Osteocyte (in vitro differentiated cells): ENCODE data around the gene MAMDC4. TPM values are rescaled to one million over a fixed set of nuclear protein-coding genes. Genes with fewer than 3 reads are reported as not detected.
"Not testable (repeated sequence)": the region's sequence is repeated elsewhere in the genome, so short reads cannot be mapped to it uniquely, and the experiment has no call there.

ENCODE experiments used
- DNase-seq: peaks from one replicate; pipeline ENCODE4 v3.0.0; 2021; ENCODE audit warnings: mixed read lengths; ENCODE audit not compliant: unreplicated experiment; ENCODE audit errors: extremely low spot score
- H3K27ac Mint-ChIP-seq: one replicate; pipeline ENCODE4 v1.8.0; 2021; ENCODE audit warnings: mild to moderate bottlenecking, mixed read lengths; ENCODE audit not compliant: unreplicated experiment
- H3K27me3 Mint-ChIP-seq: one replicate; pipeline ENCODE4 v1.8.0; 2021; ENCODE audit warnings: mixed read lengths; ENCODE audit not compliant: unreplicated experiment
- H3K36me3 Mint-ChIP-seq: one replicate; pipeline ENCODE4 v1.8.0; 2021; ENCODE audit warnings: mixed read lengths; ENCODE audit not compliant: unreplicated experiment
- H3K4me1 Mint-ChIP-seq: one replicate; pipeline ENCODE4 v1.8.0; 2021; ENCODE audit warnings: mixed read lengths; ENCODE audit not compliant: unreplicated experiment
- H3K4me3 Mint-ChIP-seq: one replicate; pipeline ENCODE4 v1.8.0; 2021; ENCODE audit warnings: mild to moderate bottlenecking, moderate library complexity, mixed read lengths; ENCODE audit not compliant: unreplicated experiment
- H3K9me3 Mint-ChIP-seq: one replicate; pipeline ENCODE4 v1.8.0; 2021; ENCODE audit warnings: mixed read lengths; ENCODE audit not compliant: unreplicated experiment
- total RNA-seq: library from RNA; stranded (reverse); gene quantifications from 2 replicates; pipeline ENCODE4 v1.2.1, GENCODE V29; 2021
- TF ChIP-seq, protein P1 (sequence below): fragments of 200-600 bp; sonication (generic); IDR thresholded peaks from 2 replicates; pipeline ENCODE4 v1.5.0; 2021; ENCODE audit warnings: antibody characterized with exemption, mild to moderate bottlenecking, moderate library complexity

The MAMDC4 gene
- total RNA-seq, 1 donor from 2014 or later: 9.4 TPM

DNA sequence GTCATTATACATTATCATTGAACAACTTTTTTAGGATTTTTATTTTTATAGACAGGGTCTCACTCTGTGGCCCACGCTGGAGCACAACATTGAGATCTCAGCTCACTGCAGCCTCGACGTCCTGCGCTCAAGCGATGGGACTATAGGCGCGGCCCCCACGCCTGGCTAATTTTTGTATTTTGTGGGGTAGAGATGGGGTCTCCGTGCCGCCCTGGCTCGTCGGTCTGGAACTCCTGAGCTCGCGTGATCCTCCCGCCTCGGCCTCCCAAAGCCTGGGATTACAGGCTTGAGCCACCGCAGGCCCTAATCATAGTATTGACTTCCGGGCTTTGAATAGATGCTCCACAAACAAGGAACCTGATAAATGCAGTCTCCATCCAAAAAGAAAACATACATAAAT lies 15.3 kb downstream of the MAMDC4 start:
- peak overlapping the region; percentile 41 for H3K27ac Mint-ChIP-seq
- no peaks in the 10 kb centered on the region for H3K27me3 Mint-ChIP-seq
- peaks cover 8% of the 10 kb centered on the region for H3K36me3 Mint-ChIP-seq
- TF ChIP-seq, protein P1, sequence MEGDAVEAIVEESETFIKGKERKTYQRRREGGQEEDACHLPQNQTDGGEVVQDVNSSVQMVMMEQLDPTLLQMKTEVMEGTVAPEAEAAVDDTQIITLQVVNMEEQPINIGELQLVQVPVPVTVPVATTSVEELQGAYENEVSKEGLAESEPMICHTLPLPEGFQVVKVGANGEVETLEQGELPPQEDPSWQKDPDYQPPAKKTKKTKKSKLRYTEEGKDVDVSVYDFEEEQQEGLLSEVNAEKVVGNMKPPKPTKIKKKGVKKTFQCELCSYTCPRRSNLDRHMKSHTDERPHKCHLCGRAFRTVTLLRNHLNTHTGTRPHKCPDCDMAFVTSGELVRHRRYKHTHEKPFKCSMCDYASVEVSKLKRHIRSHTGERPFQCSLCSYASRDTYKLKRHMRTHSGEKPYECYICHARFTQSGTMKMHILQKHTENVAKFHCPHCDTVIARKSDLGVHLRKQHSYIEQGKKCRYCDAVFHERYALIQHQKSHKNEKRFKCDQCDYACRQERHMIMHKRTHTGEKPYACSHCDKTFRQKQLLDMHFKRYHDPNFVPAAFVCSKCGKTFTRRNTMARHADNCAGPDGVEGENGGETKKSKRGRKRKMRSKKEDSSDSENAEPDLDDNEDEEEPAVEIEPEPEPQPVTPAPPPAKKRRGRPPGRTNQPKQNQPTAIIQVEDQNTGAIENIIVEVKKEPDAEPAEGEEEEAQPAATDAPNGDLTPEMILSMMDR: no peak
- H3K9me3 Mint-ChIP-seq: no peaks in the 10 kb centered on the region
- no peak for DNase-seq
- H3K4me3 Mint-ChIP-seq: peak overlapping the region; percentile 66
- peaks cover 12% of the 10 kb centered on the region for H3K4me1 Mint-ChIP-seq

DNA sequence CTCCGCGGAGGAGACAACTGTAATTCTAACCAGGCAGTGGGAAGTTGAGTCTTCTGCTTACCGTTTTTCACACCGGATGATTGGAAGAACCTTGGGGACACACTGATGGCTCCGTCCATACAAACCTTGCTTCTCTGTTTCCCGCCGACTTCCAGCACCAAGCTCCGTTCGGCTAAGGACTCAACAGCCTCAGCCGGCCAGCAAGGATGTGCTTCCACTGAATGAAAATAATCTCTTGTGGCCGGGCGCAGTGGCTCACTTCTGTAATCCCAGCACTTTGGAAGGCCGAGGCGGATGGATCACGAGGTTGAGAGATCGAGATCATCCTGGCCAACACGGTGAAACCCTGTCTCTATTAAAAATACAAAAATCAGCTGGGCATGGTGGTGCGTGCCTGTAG lies 15.8 kb downstream of the MAMDC4 start:
- peak overlapping the region; percentile 41 for H3K27ac Mint-ChIP-seq
- no peak overlapping the region for H3K4me3 Mint-ChIP-seq
- peaks cover 8% of the 10 kb centered on the region for H3K36me3 Mint-ChIP-seq
- DNase-seq: no peak
- no peaks in the 10 kb centered on the region for H3K27me3 Mint-ChIP-seq
- H3K4me1 Mint-ChIP-seq: peaks cover 12% of the 10 kb centered on the region
- TF ChIP-seq, protein P1: no peak
- no peaks in the 10 kb centered on the region for H3K9me3 Mint-ChIP-seq

DNA sequence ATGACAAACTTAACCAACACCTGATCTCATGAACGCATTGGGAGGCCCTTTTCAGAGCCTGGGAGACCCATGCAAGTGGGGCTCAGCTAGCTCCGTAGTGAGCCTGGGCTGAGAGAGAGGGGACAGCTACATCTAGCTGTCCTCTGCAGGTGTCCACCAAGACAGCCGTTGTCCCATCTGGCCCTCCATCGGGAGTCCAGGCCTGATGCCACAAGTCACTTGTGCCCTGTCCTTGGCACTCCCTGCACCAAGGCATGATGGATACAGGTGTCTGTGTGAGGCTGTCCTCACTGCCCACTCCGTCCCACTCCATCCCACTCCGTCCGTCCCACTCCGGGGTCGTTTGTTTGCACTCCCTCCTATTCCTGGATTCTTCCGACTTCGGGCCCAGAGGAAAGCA lies 16.5 kb downstream of the MAMDC4 start:
- Mint-ChIP-seq H3K4me3 (peak overlapping the region; percentile 48), H3K36me3 (peaks cover 4% of the 10 kb centered on the region), H3K27ac (no peak overlapping the region), H3K4me1 (peaks cover 12% of the 10 kb centered on the region), H3K27me3 (no peaks in the 10 kb centered on the region), H3K9me3 (no peaks in the 10 kb centered on the region)
- TF ChIP-seq, protein P1: no peak
- no peak for DNase-seq

DNA sequence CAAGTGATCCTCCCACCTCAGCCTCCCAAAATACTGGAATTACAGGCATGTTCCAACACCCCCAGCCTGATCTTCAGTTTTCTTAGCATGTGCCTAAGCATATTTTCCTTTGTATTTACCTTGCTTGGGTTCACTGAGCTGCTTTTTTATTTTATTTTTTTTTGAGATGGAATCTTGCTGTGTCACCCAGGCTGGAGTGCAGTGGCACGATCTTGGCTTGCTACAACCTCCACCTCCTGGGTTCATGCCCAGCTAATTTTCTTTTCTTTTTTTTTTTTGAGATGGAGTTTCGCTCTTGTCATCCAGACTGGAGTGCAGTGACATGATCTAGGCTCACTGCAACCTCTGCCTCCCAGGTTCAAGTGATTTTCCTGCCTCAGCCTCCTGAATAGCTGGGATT lies 17.5 kb downstream of the MAMDC4 start:
- H3K27ac Mint-ChIP-seq, H3K36me3 Mint-ChIP-seq, H3K4me3 Mint-ChIP-seq, H3K27me3 Mint-ChIP-seq, DNase-seq, H3K9me3 Mint-ChIP-seq, H3K4me1 Mint-ChIP-seq: not testable (repeated sequence)

DNA sequence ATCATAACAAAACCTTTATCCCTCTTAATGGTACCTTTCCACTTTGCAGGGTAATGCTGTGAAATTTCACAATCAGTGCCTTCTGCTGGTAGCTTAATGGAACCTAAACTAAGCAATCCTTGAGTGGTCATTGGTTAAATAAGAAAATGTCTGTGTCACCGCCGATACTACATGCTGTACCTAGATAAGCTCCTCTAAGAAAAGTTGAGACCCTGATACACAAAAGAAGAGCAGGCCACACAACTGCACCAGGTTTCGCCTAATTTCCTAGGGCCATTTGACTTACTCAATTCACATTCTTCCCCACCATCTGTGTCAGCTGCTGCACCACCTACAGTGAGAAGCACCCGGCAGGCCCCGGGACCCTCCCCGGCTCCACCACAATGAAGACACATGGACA lies 23.0 kb downstream of the MAMDC4 start:
- Mint-ChIP-seq H3K27ac (no peak overlapping the region), H3K4me1 (no peaks in the 10 kb centered on the region), H3K4me3 (no peak overlapping the region), H3K36me3 (no peaks in the 10 kb centered on the region), H3K27me3 (peaks cover 4% of the 10 kb centered on the region), H3K9me3 (no peaks in the 10 kb centered on the region)
- TF ChIP-seq, protein P1: no peak
- DNase-seq: no peak

DNA sequence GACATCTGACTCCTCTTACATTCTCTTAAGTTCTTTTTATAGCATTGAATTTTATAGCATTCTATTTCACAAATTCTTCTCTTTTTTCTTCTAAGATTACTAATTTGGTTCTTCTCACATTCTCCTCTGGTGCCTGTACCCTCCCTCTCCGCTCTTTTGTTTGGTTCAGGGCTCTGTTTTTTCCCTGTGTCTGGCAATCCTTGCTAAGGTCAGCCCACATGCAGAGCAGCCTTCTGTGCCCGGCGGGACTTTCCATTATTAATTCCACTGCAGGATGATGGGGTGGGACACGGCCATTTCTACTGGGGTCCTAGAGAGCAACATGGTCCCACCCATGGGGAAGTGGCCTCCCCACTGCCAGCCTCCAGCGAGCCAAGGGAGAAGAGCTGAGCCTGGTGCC lies 24.3 kb downstream of the MAMDC4 start:
- Mint-ChIP-seq H3K4me1 (peaks cover 2% of the 10 kb centered on the region), H3K27ac (no peak overlapping the region), H3K9me3 (no peaks in the 10 kb centered on the region), H3K4me3 (no peak overlapping the region), H3K27me3 (peaks cover 4% of the 10 kb centered on the region), H3K36me3 (no peaks in the 10 kb centered on the region)
- TF ChIP-seq, protein P1: no peak
- DNase-seq: no peak
